CD4-positive, alpha-beta T cell treated with Interleukin-17A for 4 hours (primary cell): ENCODE data around the gene GTPBP3.

Experiments used
- DNase-seq: peaks from one replicate; pipeline ENCODE4 v3.0.0-alpha.2; 2020; ENCODE audit warnings: mixed read lengths

The GTPBP3 gene

DNA sequence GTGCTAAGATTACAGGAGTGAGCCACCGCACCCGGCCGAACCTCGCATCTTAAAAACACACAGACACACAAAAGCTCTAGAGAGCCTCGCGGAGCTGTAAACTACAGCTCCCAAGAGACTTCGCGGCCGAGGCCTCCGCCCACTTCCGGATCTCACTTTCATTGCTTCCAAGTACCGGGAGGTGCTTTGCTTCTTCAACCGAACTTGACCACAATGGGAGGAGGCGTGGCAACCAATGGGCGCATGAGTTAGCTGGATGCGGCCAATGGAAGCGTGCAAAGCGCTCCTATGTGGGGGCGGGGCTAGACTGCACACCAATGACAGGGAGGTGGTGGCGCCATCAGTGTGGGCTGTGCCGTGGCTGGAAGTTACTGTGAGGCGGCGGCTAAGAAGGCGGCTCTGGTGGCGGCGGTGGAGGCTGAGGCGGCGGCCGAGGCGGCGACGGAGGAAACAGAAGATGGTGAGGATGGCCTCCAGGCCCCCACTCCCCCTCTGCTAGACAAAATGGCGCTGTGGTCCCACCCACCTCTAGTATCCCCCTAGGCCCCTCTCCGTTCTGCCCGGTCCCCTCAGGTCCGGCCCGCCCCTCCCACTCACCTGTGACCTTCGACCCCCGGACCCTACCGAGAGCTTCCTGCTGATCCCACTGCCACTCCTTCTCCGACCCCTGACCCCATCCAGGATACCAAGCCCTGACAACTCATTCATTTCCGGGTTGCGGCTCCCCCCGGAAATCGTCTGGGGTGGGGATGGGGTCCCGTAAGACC, 28.0 kb upstream of the GTPBP3 start, which contains the start of gene DDA1:
DDA1 (plus strand) TSS at position 366 of the 767 bp plus-strand sequence; CDS start at position 458, 92 bp downstream.
- peak; percentile 99 for DNase-seq

GRCh38 chr19:17309965-17310461, 27.3 kb upstream of the GTPBP3 start:
- DNase-seq: no peak

DNA sequence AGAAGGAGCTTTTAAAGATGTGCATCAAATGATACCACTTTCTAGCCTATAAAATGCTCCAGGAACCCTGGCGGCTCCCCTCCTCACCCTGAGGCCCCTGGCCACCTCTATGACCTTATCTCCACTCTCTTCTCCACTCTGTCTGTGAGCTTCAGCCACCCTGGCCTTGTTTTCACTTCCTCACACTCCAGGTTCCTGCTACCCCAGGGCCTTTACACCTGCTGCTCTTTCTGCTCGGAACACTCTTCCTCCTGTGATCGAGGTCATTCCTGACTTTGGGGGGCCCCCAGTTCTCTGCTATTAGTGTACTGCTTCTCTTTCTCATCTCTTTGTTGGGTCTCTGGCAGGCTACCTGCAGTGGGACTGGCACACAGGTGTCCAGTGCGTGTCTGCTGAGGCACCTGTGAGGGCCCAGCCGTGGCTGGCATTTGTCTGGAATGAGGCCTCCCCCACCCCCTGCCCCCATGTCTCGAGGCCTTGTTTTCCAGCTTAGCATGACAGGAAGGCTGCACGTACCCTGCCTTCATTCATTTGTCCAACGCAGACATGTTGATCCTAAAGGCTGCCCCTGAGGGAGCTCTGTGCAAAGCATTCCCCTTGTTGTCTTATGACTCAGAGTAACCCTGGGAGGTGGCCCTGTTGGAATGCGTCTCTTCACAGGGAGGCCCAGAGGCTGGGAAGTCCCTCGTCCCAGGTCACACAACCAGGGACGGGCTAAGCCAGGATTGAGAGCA, 25.7 kb upstream of the GTPBP3 start:
- no peak for DNase-seq

DNA sequence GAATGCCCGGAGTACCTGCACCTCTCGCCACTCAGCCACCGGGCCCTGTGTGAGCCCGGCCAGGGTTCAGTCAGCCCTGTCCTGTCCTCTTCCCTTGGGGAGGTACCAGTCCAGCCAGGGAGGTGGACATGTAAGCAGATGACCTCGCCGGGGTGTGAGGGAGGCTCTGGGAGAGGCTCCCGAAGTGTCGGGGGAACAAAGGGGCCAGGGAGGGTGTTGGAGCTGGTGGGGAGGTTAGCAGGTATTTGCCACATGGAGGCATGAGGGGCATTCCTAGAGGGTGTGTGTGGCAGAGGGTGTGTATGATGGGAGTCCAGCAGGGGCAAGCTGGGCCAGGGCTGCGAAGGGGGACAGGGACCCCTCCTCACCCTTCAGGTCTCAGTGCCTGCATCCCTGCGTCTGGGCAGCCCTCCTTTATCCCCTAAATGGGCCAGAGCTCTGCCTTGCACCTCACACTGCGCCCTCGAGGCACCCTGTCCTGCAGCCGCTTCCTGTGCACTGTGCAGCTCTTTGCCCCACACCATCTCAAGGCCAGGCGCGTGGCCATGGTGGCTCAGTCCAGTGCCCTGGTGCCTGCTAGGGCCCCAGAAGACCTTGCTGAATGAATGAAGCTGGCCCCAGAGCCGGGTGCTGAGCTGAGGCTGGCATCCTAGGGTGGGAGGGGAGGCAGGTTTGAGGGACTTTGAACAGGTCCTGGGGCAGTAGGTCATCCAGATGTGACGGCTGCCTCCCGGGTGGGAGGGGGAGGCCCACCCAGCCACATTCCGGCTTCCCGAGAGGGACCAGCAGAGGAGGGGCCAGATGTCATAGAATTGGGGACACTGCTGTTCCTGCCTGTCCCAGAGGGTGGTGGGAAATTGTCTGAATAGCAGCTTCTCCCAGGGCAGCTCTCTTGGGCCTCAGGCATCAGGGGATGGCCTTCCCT, 24.9 kb upstream of the GTPBP3 start:
- DNase-seq: no peak

DNA sequence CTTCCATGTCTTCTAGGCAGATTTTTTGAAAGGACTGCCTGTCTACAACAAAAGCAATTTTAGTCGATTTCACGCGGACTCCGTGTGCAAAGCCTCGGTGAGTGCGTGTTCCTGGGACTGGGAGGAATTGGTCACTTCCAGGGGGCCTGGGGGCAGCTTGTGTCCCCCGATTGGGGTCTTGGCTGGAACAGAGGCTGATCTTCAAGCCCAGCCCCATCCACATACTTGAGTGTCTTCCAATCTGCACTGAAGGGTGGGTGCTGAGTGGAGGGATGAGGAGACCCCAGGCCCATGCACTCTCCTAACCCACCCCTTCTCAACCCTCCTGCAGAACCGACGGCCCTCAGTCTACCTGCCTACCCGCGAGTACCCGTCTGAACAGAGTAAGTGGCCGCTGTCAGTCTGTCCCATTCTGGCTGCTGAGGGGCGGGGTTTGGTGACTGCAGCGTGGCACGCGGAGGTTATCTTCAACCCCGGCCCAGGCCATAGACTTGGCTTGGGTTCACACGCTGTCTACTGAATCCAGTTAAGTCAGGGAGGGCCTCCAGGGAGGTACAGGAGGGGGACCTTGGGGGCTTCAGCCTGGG, 23.3 kb upstream of the GTPBP3 start:
- no peak for DNase-seq

DNA sequence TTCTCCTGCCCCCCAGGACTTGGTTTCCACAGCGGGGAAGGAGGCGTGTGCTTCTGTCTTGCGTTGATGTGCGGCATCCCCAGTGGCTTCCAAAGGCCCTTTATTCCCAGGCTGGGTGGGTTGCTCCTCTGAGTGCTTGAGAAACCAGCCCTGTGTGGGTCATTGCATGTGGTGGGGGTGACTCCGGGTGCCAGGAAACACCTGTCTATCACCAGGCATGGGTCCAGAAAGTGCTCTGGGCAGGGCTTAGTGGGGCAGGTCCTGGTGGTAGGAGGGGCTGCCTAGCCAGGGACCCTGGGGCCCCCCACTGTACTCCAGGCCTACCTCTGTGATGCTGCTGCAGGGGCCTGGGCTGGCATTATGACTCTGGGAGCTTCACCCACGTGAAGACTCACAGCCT, 18.4 kb upstream of the GTPBP3 start:
- no peak for DNase-seq

- no peak for DNase-seq
Measured at GRCh38 chr19:17319473-17320238, 17.7 kb upstream of the GTPBP3 start.

DNA sequence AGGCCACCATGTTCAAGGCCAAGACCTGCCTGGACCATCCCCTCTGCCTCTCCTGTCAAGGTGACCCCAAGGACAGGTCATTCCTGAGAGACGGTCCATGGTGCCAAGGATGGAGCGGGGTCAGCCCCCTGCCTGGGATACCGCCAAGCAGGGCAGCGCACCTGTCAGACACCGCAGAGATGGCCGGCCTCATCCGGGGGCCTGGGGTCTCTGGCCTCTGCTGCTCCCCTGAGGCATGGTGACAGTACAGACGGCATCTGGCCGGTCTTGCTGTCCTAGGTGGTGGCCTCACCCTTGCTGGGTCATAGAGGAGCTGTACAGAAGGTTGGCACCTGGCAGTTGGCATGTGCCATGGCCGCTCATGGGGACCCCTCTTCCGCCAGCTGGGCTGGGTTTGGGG, 16.9 kb upstream of the GTPBP3 start:
- no peak for DNase-seq

GRCh38 chr19:17321655-17322489, 15.5 kb upstream of the GTPBP3 start:
- DNase-seq: no peak

DNA sequence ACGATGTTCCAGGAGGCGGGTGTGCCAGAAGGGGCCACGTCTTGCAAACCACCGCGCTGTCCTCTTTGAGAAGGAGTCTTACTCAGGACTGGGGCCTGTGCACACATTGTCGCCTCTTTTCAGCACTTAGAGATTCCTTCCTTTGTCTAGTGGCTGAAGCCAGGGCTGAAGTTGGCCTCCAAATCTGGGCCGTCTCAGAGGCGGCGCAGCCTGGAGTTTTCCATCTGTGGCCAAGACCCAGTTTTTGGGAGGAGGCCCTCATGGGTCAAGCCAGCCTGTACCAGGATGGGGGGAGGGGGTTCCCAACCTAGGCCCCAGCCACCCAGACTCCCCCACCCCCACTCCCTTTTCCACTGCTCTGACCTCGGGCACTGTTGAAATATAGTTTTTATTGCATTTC, 14.5 kb upstream of the GTPBP3 start:
- DNase-seq: no peak

DNA sequence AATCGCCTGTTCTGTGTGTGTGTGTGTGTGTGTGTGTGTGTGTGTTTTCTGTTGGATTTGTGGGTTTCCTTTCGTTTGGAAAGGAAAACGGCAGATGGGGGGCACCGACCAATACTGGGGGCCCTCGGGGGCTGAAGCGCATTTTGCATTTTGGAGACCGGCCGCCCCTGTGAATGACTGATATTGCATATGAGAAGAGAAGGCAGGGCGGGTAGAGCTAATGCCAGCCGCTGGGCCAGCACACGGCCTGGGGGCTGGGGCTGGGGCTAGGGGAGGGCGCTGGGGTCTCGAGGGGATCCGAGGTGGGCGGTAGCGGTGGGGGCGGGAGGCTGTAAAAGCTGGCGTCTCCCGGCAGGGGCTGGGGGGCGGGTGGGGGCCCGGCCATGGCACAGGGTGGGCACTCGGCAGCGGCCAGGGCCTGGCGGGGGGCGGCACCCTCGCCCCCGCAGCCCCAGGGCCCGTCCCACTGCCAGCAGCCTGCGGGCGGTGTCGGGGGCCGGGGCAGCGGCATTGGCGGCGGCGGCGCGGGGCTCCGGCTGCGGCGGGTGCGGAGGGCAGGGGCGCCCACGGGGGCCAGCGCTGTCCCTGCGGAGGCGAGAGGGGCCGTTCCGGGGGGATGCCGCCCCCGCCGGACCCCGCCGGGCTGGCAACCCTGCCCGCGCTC, 13.9 kb upstream of the GTPBP3 start:
- no peak for DNase-seq

GRCh38 chr19:17323964-17324332, 13.4 kb upstream of the GTPBP3 start:
- peak; percentile 51 for DNase-seq

DNA sequence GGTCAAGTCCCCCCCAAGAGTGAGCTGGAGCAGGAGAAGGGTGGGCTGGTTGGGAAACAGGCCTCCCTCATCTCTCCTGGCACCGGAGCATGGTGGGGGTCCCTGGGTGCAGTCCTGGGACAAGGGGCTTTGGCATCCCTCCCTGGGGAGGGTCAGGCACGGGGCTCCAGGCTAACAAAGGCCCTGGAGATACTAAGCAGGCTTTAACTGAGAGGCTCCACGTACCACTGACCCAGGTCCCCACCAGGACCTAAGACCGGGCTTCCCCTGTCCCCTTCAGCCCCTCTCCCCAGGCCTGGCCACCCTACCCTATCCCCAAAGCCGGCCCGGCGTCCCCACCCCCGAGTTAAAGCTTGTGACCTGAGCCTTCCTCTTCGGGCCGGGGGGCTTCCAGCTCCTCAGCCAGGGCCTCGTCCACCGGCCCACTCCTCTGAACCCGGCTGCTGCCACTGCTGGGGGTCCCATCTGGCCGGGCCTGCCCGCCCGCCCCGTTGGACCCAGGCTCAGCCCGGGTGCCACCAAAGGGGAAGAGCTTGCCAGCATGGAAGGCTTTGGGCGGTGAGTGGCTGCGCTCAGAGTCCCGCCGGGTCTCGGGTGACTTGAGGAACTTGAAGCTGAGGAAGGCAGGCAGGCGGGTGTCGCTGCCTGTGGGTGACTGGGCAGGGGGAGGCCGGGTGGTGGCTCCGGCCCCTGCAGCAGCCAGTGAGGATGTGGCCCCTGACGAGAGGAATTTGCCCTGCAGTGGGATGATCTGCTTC, 12.8 kb upstream of the GTPBP3 start:
- no peak for DNase-seq

DNA sequence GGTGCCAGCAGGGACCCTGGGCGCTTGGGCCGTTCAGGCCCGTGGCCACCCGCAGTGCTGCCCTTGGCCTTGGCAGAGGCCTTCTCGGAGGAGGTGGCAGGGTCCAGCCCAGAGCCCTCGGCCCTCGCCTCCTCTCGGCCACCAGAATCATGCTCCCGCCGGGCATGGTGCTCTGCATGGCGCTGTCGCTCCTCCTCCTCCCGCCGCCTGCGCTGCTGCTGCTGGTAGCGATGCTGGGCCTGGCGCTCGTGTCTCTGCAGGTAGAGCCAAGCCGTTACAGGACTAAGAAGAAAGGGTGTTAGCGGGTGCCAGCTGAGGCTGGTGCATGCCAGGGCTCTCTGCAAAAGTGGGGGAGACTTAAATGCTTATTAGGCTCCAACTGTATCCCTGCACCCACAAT, 12.2 kb upstream of the GTPBP3 start:
- no peak for DNase-seq

DNA sequence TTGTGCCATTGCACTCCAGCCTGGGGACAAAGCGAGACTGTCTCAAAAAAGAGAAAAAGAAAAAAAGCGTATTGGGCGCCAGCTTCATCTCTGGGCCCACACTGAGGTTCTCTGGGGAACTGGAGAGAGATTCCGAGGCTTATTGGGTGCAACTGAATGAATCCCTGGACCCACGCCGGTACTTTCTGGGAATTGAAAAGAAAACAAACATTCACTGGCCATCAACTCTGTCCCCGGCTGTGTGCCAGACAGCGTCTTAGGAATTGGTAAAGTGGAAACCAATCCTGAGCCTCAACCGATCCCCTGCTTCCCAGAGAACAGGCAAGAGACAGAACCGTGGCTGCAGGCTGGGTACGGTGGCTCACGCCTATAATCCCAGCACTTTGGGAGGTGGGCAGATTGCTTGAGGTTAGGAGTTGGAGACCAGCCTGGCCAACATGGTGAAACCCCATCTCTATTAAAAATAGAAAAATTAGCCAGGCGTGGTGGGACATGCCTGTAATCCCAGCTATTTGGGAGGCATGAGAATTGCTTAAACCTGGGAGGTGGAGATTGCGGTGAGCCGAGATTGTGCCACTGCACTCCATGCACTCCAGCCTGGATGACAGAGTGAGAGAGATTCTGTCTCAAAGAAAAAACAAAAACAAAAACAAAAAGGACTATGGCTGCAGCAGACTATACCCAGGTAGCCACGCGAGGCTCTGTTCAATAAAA, 11.3 kb upstream of the GTPBP3 start:
- no peak for DNase-seq

DNA sequence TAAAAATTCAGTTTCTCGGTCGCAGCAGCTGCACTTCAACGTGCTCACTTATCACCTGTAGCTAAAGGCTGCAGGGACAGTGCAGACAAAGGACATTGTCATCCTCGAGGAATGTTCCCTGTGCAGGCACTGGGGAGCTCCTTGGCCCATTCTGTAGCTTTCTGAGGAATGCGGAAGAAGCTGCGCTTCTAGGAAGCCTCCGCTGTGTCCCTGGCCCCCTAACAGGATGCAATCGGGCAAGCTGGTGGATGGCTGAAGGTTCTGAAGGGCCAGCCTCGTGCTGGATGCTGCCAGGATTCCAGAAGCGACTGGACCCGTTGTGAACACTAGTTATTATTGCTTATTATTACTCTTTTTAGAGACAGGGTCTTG, 10.8 kb upstream of the GTPBP3 start:
- DNase-seq: no peak

DNA sequence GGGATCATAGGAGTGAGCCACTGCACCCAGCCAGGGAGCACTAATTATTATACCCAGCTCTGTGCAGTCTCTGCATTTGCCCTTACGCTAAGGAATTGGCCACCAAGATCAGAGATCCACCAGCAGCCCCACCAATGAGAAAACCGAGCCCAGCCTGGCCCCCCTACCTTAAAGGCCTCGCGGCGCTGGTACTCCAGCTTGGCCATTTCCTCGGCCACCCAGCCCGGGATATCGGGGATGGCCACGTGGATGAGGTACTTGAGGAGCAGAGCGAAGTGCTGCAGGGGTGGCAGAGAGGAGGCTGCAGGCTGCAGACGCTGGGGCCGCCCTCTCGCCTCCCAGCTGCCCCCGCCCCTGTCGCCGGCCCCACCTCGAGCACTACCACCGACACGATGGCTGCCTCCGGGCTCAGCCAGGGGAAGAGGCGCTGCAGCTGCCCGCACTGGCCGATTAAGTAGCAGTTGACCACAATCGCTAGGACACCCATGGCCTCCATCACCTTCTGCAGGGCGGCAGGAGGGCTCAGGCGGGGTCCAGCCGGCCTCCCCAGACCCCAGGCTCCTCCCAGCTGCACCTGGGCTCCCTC, 10.2 kb upstream of the GTPBP3 start:
- DNase-seq: no peak
